GM18517 (cell line): Measurements from ENCODE around the gene RASEF.
"Not testable (repeated sequence)": the region's sequence is repeated elsewhere in the genome, so short reads cannot be mapped to it uniquely, and the experiment has no call there.

Experiments used
- ATAC-seq: cut with Tn5 transposase; IDR thresholded peaks from one replicate; pipeline ENCODE4 v1.9.1; 2021; ENCODE audit warnings: mild to moderate bottlenecking, moderate library complexity; ENCODE audit not compliant: unreplicated experiment

RASEF gene

DNA sequence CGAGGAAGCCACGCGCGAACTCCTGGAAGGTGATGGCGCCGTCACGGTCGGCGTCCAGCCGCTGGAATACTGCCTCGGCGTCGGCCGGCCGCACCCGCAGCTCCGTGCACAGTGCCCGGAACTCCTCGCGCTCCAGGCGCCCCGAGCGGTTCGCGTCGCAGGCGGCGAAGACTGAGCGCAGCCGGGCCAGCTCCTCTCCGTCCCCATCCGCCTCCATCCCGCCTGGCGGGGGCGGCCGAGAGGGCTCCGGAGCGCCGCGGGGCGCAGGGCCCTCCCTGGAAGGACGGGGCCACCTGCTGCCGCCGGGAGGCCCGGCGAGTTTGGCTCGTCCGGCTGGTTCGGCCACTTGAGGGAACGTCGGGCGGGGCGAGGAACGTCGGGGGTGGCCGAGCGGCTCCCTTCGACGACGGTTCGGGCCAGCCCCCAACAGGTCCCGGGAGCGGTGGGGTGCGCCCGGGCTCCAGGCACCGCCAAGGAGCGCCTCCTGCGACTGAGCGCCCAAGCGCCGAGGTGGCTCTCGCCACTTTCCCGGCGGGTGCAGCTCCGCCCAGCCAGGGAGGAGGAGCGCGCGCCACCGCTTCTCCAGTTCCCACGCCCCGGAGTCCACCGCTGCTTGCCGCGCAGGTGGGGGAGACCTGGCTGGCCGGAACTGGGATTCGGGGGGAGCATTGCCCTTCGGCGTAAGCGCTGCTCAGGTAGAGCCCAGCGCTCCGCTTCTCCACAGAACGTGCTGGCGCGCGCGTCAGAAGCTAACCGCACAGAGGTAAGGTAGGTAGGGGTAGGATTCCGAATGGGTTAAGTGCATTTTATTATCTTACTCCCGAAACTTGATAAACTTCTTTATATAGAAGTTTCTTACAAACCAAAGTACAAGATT is at the start of gene RASEF:
TSS of gene RASEF (minus strand) at position 492 of the 877 bp plus-strand sequence. CDS start at position 217, 275 bp downstream.
- ATAC-seq = no peak

DNA sequence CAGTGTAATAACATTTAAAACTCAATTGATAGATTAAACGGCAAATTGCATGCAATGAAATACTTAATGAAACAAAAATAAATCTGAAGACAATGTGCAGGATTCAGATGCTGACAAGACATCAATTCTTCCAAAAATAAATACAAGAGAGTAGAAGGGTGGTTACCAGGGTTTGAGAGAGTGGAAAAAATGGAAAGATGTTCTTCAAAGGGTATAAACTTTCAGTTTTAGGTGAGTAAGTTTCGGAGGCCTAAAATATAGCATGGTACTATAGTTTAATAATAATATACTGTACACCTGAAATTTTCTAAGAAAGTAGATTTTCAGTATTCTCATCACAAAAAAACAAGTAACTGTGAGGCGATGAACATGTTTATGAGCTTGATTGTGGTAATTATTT is 48.2 kb upstream of the RASEF start:
- no peak for ATAC-seq

DNA sequence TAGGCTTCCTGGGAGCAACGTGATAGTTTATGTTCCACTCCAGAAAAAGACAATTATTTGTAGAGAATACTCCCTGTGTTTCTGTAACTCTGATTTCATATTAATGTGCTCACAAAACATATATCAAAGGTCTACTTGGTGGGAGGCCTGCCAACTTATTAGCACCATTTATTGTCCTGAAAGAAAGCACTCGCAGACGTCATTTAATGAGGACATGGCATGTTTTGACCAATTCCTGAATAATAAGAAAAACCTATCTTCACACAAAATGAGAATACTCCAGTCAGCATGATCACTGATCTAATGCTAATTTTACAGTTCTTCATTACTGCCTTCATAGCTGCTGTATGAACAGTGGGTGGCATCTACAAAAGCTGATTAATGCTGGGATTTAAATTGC is 46.4 kb upstream of the RASEF start:
- no peak for ATAC-seq

DNA sequence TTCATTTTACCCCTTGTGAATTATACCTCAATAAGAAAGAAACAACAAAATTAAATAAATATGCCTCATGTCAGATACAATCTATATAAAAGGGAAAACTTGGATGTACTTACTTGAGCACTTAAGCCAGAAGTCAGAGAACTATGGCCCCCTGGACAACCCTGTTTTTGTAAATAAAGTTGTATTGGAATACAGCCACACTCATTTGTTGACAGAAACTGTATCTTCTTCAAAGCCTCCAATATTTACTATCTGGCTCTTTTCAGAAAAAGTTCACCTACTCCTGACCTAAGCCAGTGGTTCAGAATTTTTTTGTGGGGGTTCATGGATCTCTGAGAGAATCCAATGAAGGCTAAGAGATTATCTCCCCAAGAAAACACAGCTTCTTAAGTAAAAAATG is 45.3 kb upstream of the RASEF start:
- no peak for ATAC-seq

- no peak for ATAC-seq
Observed at GRCh38 chr9:83106772-83107171, 43.8 kb upstream of the RASEF start.

DNA sequence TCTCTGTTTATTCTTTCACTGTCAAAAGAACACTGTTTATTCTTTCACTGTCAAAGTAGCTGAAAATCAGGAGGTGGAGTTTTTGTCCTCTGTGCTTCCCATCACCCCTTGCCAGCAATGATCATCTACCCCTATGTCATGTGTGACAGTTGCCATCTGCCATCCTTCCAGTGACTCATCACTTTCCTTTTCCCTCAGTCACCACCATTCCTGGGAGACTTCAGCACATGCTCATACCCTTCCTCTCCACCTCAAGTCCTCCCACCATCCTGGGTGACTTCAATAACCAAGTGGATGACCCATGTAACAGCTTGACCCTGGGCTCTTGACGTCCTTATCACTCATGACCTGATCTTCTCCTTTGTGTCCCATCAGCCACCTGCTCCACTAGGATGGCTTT is 43.3 kb upstream of the RASEF start:
- no peak for ATAC-seq

DNA sequence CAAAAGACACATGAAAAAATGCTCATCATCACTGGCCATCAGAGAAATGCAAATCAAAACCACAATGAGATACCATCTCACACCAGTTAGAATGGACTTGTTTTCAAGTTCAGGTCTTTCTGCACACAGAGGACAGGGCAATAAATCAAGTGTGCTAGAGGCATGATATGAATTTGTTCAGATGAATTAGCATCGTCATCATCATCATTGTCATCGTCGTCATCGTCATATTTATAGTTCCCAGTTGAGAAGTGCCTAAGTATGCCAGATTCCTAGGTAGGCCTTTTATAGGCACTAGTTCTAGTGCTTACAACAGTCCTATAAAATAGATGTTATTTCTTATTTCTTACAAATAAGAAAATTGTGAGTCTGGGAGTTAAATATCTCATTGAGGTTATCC is 34.7 kb upstream of the RASEF start:
- no peak for ATAC-seq

DNA sequence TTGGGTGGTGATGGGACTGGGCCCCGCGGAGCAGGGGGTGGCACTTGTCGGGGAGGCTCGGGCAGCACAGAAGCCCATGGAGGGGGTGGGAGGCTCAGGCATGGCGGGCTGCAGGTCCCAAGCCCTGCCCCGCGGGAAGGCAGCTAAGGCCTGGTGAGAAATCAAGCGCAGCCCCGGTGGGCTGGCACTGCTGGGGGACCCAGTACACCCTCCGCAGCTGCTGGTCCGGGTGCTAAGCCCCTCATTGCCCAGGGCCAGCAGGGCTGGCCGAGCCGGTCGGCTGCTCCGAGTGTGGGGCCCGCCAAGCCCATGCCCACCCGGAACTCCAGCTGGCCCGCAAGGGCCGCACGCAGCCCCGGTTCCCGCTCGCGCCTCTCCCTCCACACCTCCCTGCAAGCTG is 30.4 kb upstream of the RASEF start:
- not testable (repeated sequence) for ATAC-seq

GRCh38 chr9:83081846-83082245 is 18.9 kb upstream of the RASEF start:
- ATAC-seq = no peak

DNA sequence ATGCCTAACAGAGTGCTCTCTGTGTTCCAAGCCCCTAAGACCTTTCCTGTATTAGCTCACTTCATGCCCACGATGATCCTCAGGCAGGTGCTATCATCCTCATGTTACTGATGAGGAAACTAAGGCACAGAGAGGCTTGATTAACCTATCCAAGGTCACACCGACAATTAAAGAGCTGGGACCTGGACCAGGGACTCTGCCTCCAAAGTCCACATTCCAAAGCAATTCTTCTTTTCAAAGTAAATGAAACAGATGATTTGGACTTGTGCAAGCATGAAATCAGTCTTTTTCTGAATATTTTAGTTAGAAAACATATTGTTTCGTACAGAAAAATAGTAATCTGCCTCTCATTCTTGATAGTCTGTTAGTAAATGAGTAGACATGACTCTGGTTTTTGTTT is 18.1 kb upstream of the RASEF start:
- no peak for ATAC-seq

GRCh38 chr9:83075932-83076331 is 13.0 kb upstream of the RASEF start:
- ATAC-seq = not testable (repeated sequence)

- ATAC-seq = not testable (repeated sequence)
Observed at GRCh38 chr9:83072498-83072897, 9.6 kb upstream of the RASEF start.

GRCh38 chr9:83071626-83072025 is 8.7 kb upstream of the RASEF start:
- ATAC-seq = no peak

GRCh38 chr9:83070261-83070660 is 7.3 kb upstream of the RASEF start:
- no peak for ATAC-seq

DNA sequence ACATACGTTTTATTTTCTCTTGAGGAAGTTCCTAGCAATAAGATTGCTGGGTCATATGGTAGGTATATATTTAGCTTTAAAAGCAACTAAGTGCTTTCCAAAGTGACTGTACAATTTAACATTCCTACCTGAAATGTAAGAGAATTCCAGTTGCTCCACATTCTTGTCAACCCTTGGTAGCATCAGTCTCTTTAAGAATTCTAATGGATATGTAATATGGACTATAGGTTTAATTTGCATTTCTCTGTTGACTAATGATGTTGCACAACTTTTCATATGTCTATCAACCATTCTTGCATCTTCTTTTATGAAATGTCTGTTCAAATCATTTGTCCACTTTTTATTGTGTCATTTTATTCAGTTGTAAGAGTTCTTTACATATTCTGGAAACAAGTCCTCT is 6.7 kb upstream of the RASEF start:
- no peak for ATAC-seq

DNA sequence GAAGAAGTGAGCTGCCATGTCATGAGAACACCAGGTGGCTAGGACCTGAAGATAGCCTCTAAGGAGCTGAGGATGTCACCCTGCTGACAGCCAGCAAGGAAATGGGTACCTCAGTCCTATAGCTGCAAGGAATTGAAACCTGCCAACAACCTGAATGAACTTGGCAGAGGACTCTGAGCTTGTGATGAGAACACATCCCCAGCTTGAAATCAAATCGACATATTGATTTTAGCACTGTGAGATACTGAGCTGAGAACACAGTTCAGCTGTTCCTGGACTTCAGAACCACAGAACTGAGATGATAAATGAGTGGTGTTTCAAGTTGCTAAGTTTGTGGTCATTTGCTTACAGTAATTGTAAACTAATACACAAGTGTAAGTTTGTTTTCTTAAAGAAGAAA is 5.5 kb upstream of the RASEF start:
- ATAC-seq = no peak

- ATAC-seq = no peak
Observed at GRCh38 chr9:83067579-83067978, 4.6 kb upstream of the RASEF start.

DNA sequence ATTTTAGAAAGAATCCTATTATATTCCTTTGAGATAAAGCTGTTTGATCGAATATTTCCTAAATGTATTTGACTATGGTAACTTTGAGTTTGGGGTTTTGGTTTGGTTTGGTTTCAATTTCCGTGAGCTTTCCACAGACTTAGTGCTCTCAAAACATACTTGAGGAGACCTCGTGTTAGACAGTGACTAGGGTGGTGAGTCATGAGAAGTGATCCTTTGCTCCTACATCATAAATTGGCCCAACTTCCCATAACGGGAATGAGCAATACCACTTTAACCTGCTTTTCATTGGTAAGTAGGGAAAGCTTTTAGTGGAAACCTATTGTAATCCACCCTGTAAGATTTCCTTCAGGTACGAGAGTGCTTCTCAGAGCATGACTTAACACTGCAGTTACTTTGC is 3.8 kb upstream of the RASEF start:
- ATAC-seq = no peak

DNA sequence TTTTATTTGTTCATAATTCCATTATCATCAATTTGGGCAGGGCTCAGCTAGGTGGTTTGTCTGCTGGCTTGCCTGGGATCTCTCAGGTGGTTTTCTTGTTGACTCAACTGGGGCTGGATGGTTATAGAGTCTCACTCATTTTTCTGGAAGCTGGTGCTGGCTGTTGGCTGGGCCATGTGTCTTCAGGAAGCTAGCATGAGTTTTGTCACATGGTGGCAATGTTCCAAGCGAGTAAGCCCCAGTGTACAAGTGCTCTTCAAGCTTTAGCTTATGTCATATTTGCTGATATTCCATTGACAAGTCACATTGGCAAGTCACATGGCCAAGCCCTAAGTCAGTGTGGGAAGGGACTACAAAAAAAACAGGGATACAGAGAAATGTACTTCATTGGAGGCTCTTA is 2.3 kb upstream of the RASEF start:
- no peak for ATAC-seq

GRCh38 chr9:83061990-83062650 is 822 bp downstream of the RASEF start:
- ATAC-seq = no peak

GRCh38 chr9:83061036-83061435 is 1.9 kb downstream of the RASEF start:
- ATAC-seq = no peak

DNA sequence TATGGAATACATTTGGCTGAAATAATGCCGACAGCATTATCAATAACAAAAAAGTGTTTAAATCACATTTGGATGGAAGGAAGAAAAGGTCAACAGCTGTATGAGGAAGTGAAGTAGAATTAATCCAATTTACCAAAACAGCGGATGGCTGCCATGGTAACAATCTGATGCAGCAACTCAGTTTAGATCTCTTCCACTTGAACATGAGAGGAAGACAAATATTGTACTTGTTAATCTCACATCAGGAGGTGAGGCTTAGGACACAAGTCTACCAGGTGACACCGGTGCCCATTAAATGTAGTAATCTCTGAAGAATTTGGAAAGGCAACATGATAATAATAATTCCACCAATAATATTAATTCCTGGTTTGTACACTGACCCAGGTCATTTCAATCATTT is 2.4 kb downstream of the RASEF start:
- no peak for ATAC-seq
